GM19238 (cell line): Measurements from ENCODE around the gene ESPNL.
"Not testable (repeated sequence)": the region's sequence is repeated elsewhere in the genome, so short reads cannot be mapped to it uniquely, and the experiment has no call there.

Experiments
- DNase-seq: peaks from one replicate; pipeline ENCODE4 v3.0.0; 2011; ENCODE audit warnings: low spot score; ENCODE audit not compliant: insufficient read length

Gene ESPNL

GRCh38 chr2:238114331-238114841 is 14.2 kb downstream of the ESPNL start:
- no peak for DNase-seq

- DNase-seq, result no peak
These were observed 14.9 kb downstream of the ESPNL start for GRCh38 chr2:238114851-238115660.

GRCh38 chr2:238115709-238116108 is 15.6 kb downstream of the ESPNL start:
- DNase-seq, result not testable (repeated sequence)

- DNase-seq, result no peak
These were observed 16.4 kb downstream of the ESPNL start for GRCh38 chr2:238116298-238117198.

GRCh38 chr2:238117199-238118154 is 17.3 kb downstream of the ESPNL start:
- no peak for DNase-seq

- no peak for DNase-seq
These were observed 19.8 kb downstream of the ESPNL start for GRCh38 chr2:238119756-238120462.

- DNase-seq, result no peak
These were observed 20.5 kb downstream of the ESPNL start for GRCh38 chr2:238120463-238121298.

GRCh38 chr2:238121511-238122286 is 21.6 kb downstream of the ESPNL start:
- no peak for DNase-seq

GRCh38 chr2:238122287-238123217 is 22.4 kb downstream of the ESPNL start:
- DNase-seq, result no peak

- no peak for DNase-seq
These were observed 23.3 kb downstream of the ESPNL start for GRCh38 chr2:238123218-238123971.

- DNase-seq, result no peak
These were observed 23.9 kb downstream of the ESPNL start for GRCh38 chr2:238123991-238124470.

GRCh38 chr2:238124488-238125126 is 24.5 kb downstream of the ESPNL start:
- no peak for DNase-seq

- DNase-seq, result no peak
These were observed 25.2 kb downstream of the ESPNL start for GRCh38 chr2:238125127-238125885.

GRCh38 chr2:238126338-238126737 is 26.2 kb downstream of the ESPNL start:
- DNase-seq, result no peak

- no peak for DNase-seq
These were observed 26.6 kb downstream of the ESPNL start for GRCh38 chr2:238126775-238127164.
